ENCODE results near the gene VPS13D. TPM values are rescaled to one million over a fixed set of nuclear protein-coding genes. Genes with fewer than 3 reads are reported as not detected.

The VPS13D gene
- total and polyA plus RNA-seq, 2 donors (not counting 3 experiments of a cell fraction or from before 2014, with no cell fraction given), result 13.6 to 48.5 TPM

GRCh38 chr1:12540580-12541273 is 310.9 kb downstream of the VPS13D start:
- no peak for FAIRE-seq
- H3K4me1 ChIP-seq (ENCODE audit: control insufficient read depth, extremely low read depth, insufficient read depth, low read length), result peaks cover 24% of the 10 kb centered on the region
- H3K36me3 ChIP-seq (ENCODE audit: control insufficient read depth in 2 of 2, extremely low read depth in 1 of 2, insufficient read depth in 2 of 2, low read length in 2 of 2), result no peaks in the 10 kb centered on the region
- peak overlapping the region; percentile 62 for H2AFZ ChIP-seq (ENCODE audit: low read depth, low read length)
- no peak overlapping the region for H3K9ac ChIP-seq (replicated peaks; ENCODE audit: extremely low read depth, insufficient read depth, low read length)
- dilution Hi-C loops (cut with MboI; ENCODE audit: extremely low pct_ligation_motif_present, low sequenced_read_pairs), result no loop called here
- no peaks in the 10 kb centered on the region for H3K9me1 ChIP-seq (replicated peaks; ENCODE audit: control insufficient read depth, extremely low read depth, insufficient read depth, low read length)
- no peaks in the 10 kb centered on the region for H3K79me2 ChIP-seq (ENCODE audit: control insufficient read depth, insufficient read depth, low read length)
- H3K4me2 ChIP-seq (ENCODE audit: insufficient read depth, low read length), result no peak overlapping the region
- H3K27me3 ChIP-seq (ENCODE audit: control insufficient read depth in 2 of 2, insufficient read depth in 2 of 2, low read length in 2 of 2), result no peaks in the 10 kb centered on the region
- ChIA-PET POLR2A (no interaction called here), CTCF (interaction anchor here (1.1 to 3.3 kb wide), 7 partner anchors 16 to 133 kb away, joined by 3 to 15 read pairs (median 3); partner anchors contain the start of gene DHRS3)
- no peak for DNase-seq (ENCODE audit: low read depth, low spot score)
- intact Hi-C loops (cut with micrococcal nuclease), result loop anchor here (1.0 to 5.0 kb wide), 4 partner anchors 57 to 134 kb away; partner anchors contain the start of gene DHRS3
- no peaks in the 10 kb centered on the region for H3K9me3 ChIP-seq (replicated peaks; ENCODE audit: control insufficient read depth, insufficient read depth, low read length)
- no peak for TF ChIP-seq POLR2A (IDR thresholded peaks at IDR 0.05; ENCODE audit: low read depth, low read length)
- no peak for TF ChIP-seq CTCF (IDR thresholded peaks at IDR 0.05; ENCODE audit: extremely low read depth in 1 of 2, insufficient read depth in 1 of 2, low read depth in 1 of 2, low read length in 2 of 2)
- no peak for TF ChIP-seq JUN (IDR thresholded peaks at IDR 0.05; ENCODE audit: borderline replicate concordance, insufficient read depth, insufficient read length, low read depth)
- TF ChIP-seq GATA2 (IDR thresholded peaks at IDR 0.05; ENCODE audit: insufficient read depth, insufficient read length, low read depth, low read length), result no peak
- TF ChIP-seq MYC (IDR thresholded peaks at IDR 0.05; ENCODE audit: low read depth, low read length), result no peak
- no peak for TF ChIP-seq MAX (IDR thresholded peaks at IDR 0.05; ENCODE audit: insufficient read depth, insufficient read length)
- TF ChIP-seq EZH2 (IDR thresholded peaks at IDR 0.05; ENCODE audit: borderline replicate concordance, low read depth, low read length, severe bottlenecking), result no peak
- TF ChIP-seq FOS (IDR thresholded peaks at IDR 0.05; ENCODE audit: borderline replicate concordance, insufficient read depth, low read length), result no peak
- TF ChIP-seq POLR2AphosphoS5 (IDR thresholded peaks at IDR 0.05; ENCODE audit: insufficient read depth, low read depth, low read length), result no peak
- no peak overlapping the region for H3K27ac ChIP-seq (ENCODE audit: insufficient read depth, low read depth, low read length)
- no peaks in the 10 kb centered on the region for H4K20me1 ChIP-seq (replicated peaks; ENCODE audit: control insufficient read depth, extremely low read depth, insufficient read depth, low read length)
- H3K4me3 ChIP-seq (replicated peaks in 1 of 3; ENCODE audit: insufficient read depth in 1 of 3, low read depth in 1 of 3, low read length in 3 of 3), result no peak overlapping the region
- no TSS peak for BruUV-seq (replicated peaks)

All from endothelial cell of umbilical vein (primary cell).